K562 (cell line): ENCODE data around the gene TICAM1. TPM values are rescaled to one million over a fixed set of nuclear protein-coding genes. Genes with fewer than 3 reads are reported as not detected.
A peak's percentile ranks its signal among the peaks of the same experiment; 100 is the strongest.

Experiments used
- ARID2 ChIP-seq: fragments of 450-650 bp; IDR thresholded peaks from 2 replicates; pipeline ENCODE4 v1.6.1; 2017; ENCODE audit warnings: antibody characterized with exemption, mild to moderate bottlenecking
- KLF16 ChIP-seq: IDR thresholded peaks from 2 replicates; pipeline ENCODE4 v1.6.1; 2016; ENCODE audit warnings: antibody characterized with exemption
- MTA3 ChIP-seq: fragments of 450-650 bp; formaldehyde crosslinking; IDR thresholded peaks from 2 replicates; pipeline ENCODE4 v1.6.1; 2017; ENCODE audit warnings: mild to moderate bottlenecking, borderline replicate concordance
- SMC3 ChIP-seq: conservative IDR thresholded peaks from 2 replicates; pipeline ENCODE4 v1.6.1; 2011; ENCODE audit warnings: low read depth, low read length, improper control_type of control experiment; ENCODE audit not compliant: insufficient read depth
- TAF9B ChIP-seq: fragments of 450-650 bp; IDR thresholded peaks from 2 replicates; pipeline ENCODE4 v1.6.1; 2018; ENCODE audit warnings: mild to moderate bottlenecking; ENCODE audit not compliant: partially characterized antibody
- TCF7 ChIP-seq: sonication (generic); IDR thresholded peaks from 2 replicates; pipeline ENCODE4 v1.6.1; 2016; ENCODE audit warnings: antibody characterized with exemption, borderline replicate concordance
- polyA plus RNA-seq, 8 experiments: library from polyadenylated mRNA; depleted of rRNA in 4 of 8; stranded (reverse) in 5 of 8; unstranded in 3 of 8; fragments of >200 nt; fragmentation: Nextera tagmentation in 2 of 8; fragmentation: Illumina TruSeq in 1 of 8; extraction: Ambion mirVana in 2 of 8; extraction: Trizol in 1 of 8; gene quantifications; 2 replicates each; pipeline versions ENCODE4 v1.2.1 to v1.2.3, GENCODE V29; 2011 to 2014; ENCODE audit warnings: inconsistent platforms in 1 of 8, missing spikeins in 1 of 8
- total RNA-seq, 7 experiments: library from RNA; depleted of rRNA in 6 of 7; stranded (reverse); fragments of >200 nt in 6 of 7; fragmentation: Illumina TruSeq in 2 of 7; extraction: Trizol in 2 of 7; gene quantifications; 2 replicates each; pipeline versions ENCODE4 v1.2.1 to v1.2.3, GENCODE V29; 2011 to 2021; ENCODE audit warnings: low replicate concordance in 1 of 7
- TF ChIP-seq, protein P1 (sequence below), 2 experiments: fragments of 450-650 bp; formaldehyde crosslinking in 1 of 2; IDR thresholded peaks; 2 replicates each; pipeline versions ENCODE4 v1.4.0 to v1.6.1; 2014 to 2020; ENCODE audit warnings: mild to moderate bottlenecking in 2 of 2, borderline replicate concordance in 1 of 2, low read depth in 1 of 2
- TF ChIP-seq, protein P2 (sequence below): conservative IDR thresholded peaks from 2 replicates; pipeline ENCODE4 v1.6.1; 2011; ENCODE audit warnings: low read depth, mild to moderate bottlenecking, low read length; ENCODE audit not compliant: control insufficient read depth
- TF ChIP-seq, protein P3 (sequence below): fragments of 250-450 bp; sonication (Bioruptor Pico); IDR thresholded peaks from 2 replicates; pipeline ENCODE4 v1.5.0; 2021; ENCODE audit warnings: mild to moderate bottlenecking, moderate library complexity
- TF ChIP-seq, protein P4 (sequence below): fragments of 450-650 bp; formaldehyde crosslinking; IDR thresholded peaks from 2 replicates; pipeline ENCODE4 v1.4.0; 2020; ENCODE audit warnings: mild to moderate bottlenecking, mixed read lengths

The TICAM1 gene
- total and polyA plus RNA-seq, 9 of the 15 experiments (the other 6 are each of a cell fraction or from before 2014, with no cell fraction given) = 0.07 to 11.6 (median 1.5) TPM

DNA sequence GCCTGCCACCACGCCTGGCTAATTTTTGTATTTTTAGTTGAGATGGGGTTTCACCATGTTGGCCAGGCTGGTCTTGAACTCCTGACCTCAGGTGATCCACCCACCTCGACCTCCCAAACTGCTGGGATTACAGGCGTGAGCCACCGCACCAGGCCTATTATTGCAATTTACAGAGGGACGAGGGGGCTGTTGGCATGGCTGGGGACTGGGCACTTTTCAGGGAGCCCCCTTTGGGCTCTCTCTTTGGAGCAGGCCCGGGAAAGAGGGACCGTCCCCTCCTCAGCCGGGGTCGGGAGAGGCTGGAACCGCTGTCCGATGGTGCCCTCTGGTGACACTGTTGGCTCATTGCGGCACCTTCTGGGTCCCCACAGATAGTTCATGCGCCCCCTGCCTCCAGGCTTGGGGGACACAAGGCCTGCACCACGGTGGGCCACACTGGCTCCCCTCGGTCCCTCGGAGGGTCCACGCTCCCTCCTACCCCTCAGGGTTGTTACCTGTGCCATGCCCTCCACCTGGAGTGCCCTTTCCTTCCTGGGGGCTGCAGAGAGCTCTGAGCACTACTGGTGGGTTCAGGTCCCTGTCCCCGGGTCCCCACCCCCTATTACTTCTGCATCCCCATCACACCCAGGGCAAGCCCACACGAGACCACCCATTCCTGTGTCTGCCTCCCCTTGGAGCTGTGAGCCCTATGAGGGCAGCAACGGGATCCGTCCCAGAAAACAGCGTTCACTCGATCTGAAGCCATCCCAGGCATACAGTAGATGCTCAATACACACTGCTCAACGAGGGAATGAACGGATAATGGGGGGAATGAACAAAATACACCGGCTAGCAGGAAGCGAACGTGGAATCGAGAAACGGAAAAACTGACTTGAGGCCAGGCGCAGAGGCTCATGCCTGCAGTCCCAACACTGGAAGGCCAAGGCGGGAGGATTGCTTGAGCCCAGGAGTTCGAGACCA, 27.5 kb downstream of the TICAM1 start (continued):
- TF ChIP-seq, protein P1, sequence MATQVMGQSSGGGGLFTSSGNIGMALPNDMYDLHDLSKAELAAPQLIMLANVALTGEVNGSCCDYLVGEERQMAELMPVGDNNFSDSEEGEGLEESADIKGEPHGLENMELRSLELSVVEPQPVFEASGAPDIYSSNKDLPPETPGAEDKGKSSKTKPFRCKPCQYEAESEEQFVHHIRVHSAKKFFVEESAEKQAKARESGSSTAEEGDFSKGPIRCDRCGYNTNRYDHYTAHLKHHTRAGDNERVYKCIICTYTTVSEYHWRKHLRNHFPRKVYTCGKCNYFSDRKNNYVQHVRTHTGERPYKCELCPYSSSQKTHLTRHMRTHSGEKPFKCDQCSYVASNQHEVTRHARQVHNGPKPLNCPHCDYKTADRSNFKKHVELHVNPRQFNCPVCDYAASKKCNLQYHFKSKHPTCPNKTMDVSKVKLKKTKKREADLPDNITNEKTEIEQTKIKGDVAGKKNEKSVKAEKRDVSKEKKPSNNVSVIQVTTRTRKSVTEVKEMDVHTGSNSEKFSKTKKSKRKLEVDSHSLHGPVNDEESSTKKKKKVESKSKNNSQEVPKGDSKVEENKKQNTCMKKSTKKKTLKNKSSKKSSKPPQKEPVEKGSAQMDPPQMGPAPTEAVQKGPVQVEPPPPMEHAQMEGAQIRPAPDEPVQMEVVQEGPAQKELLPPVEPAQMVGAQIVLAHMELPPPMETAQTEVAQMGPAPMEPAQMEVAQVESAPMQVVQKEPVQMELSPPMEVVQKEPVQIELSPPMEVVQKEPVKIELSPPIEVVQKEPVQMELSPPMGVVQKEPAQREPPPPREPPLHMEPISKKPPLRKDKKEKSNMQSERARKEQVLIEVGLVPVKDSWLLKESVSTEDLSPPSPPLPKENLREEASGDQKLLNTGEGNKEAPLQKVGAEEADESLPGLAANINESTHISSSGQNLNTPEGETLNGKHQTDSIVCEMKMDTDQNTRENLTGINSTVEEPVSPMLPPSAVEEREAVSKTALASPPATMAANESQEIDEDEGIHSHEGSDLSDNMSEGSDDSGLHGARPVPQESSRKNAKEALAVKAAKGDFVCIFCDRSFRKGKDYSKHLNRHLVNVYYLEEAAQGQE (IDR thresholded peaks at IDR 0.05; ENCODE audit: borderline replicate concordance) = peak; percentile 77
- TF ChIP-seq, protein P1 (CRISPR knock-in tag; IDR thresholded peaks at IDR 0.05; ENCODE audit: low read depth) = no peak
- peak; percentile 55; the same call in 1 of the 2 replicates for TF ChIP-seq ARID2
- TF ChIP-seq SMC3 = peak; percentile 97
- TF ChIP-seq, protein P2, sequence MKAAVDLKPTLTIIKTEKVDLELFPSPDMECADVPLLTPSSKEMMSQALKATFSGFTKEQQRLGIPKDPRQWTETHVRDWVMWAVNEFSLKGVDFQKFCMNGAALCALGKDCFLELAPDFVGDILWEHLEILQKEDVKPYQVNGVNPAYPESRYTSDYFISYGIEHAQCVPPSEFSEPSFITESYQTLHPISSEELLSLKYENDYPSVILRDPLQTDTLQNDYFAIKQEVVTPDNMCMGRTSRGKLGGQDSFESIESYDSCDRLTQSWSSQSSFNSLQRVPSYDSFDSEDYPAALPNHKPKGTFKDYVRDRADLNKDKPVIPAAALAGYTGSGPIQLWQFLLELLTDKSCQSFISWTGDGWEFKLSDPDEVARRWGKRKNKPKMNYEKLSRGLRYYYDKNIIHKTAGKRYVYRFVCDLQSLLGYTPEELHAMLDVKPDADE = 0 out of 2 replicates have a peak, but pooled peaks have one; percentile 33
- TF ChIP-seq TCF7 = no peak
- peak; percentile 41; the same call in 1 of the 2 replicates for TF ChIP-seq KLF16
- 0 out of 2 replicates have a peak, but pooled peaks have one; percentile 40 for TF ChIP-seq MTA3
- TF ChIP-seq, protein P3, sequence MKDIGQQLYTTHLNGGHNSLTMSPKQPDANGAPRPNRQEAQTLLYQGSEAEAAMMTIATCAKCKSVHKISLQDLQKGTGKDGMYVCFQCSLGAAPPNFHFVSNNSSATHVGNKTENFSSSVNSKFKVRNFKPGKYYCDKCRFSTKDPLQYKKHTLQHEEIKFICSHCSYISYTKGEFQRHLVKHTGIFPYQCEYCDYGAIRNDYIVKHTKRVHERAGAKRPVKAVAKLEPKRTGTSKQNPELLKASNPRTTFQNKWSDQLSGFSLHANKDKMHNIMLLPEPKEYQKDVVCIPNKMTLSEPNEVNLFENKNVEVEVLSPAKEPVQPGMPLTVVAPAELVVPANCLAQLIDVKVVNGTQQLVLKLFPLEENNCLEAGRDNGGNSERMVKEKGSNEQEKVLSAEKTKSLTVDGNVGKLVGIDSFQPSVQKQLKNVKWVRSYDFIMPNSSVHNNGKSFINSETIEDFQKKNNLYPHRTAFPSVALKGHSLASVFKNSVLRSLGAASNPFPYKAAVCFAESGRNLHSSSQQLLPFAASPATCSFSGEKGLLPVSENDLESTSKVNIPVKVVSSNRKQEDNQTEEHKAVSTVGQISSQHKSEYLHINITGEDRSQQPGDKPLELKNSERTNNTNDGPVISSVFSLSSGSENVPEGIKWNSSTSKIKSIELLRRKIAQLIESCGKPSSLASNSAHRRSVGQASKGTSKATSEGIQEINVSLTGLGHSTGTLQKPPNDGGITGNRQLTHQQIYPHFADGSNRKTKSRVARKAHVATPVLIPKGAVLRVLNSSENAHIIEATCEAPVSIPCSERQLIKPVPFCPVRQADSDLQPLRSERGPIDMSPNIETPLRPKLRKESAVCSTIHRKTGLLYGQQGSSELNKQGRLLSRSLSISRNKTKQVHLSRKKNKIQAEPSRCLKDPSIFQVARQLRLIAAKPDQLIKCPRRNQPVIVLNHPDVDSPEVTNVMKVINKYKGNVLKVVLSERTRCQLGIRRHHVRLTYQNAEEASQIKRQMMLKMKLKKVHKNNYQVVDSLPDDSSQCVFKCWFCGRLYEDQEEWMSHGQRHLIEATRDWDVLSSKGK (CRISPR knock-in tag) = no peak
- TF ChIP-seq, protein P4, sequence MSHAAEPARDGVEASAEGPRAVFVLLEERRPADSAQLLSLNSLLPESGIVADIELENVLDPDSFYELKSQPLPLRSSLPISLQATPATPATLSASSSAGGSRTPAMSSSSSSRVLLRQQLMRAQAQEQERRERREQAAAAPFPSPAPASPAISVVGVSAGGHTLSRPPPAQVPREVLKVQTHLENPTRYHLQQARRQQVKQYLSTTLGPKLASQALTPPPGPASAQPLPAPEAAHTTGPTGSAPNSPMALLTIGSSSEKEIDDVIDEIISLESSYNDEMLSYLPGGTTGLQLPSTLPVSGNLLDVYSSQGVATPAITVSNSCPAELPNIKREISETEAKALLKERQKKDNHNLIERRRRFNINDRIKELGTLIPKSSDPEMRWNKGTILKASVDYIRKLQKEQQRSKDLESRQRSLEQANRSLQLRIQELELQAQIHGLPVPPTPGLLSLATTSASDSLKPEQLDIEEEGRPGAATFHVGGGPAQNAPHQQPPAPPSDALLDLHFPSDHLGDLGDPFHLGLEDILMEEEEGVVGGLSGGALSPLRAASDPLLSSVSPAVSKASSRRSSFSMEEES (CRISPR knock-in tag) = no peak
- no peak for TF ChIP-seq TAF9B
